Activated T-helper 2 cell treated with anti-CD3 and anti-CD28 coated beads, Interferon-gamma antibody, Interleukin-2, Interleukin-4, amounts not matched to agents 10 μg/mL and 5 μg/mL and 100 μg/mL, durations not matched to agents 14 hours and 24 hours and 36 hours (primary cell): Measurements from ENCODE around the gene NHERF1. TPM values are rescaled to one million over a fixed set of nuclear protein-coding genes. Genes with fewer than 3 reads are reported as not detected.

Source experiments
- DNase-seq: peaks from one replicate; pipeline ENCODE4 v3.0.0; 2021; ENCODE audit warnings: low spot score
- H3K27ac Mint-ChIP-seq: one replicate; pipeline ENCODE4 v1.8.0; 2021; ENCODE audit warnings: mixed read lengths
- H3K27me3 Mint-ChIP-seq: one replicate; pipeline ENCODE4 v1.8.0; 2021; ENCODE audit warnings: low read depth, mixed read lengths
- H3K36me3 Mint-ChIP-seq: one replicate; pipeline ENCODE4 v1.8.0; 2021; ENCODE audit warnings: low read depth, mixed read lengths
- H3K4me1 Mint-ChIP-seq: one replicate; pipeline ENCODE4 v1.8.0; 2021; ENCODE audit warnings: low read depth, mixed read lengths
- H3K4me3 Mint-ChIP-seq: one replicate; pipeline ENCODE4 v1.8.0; 2021; ENCODE audit warnings: low read depth, mild to moderate bottlenecking, moderate library complexity, mixed read lengths
- H3K9me3 Mint-ChIP-seq: one replicate; pipeline ENCODE4 v1.8.0; 2021; ENCODE audit warnings: mixed read lengths
- intact Hi-C: fragments of 100-400 bp; cut with micrococcal nuclease; formaldehyde crosslinking; loops from one replicate; pipeline ENCODE4 v1.15.1; 2023
- total RNA-seq: library from RNA; stranded (reverse); gene quantifications from 2 replicates; pipeline ENCODE4 v1.2.3, GENCODE V29; 2022

Gene NHERF1
- total RNA-seq, 1 donor from 2014 or later = 133 TPM

DNA sequence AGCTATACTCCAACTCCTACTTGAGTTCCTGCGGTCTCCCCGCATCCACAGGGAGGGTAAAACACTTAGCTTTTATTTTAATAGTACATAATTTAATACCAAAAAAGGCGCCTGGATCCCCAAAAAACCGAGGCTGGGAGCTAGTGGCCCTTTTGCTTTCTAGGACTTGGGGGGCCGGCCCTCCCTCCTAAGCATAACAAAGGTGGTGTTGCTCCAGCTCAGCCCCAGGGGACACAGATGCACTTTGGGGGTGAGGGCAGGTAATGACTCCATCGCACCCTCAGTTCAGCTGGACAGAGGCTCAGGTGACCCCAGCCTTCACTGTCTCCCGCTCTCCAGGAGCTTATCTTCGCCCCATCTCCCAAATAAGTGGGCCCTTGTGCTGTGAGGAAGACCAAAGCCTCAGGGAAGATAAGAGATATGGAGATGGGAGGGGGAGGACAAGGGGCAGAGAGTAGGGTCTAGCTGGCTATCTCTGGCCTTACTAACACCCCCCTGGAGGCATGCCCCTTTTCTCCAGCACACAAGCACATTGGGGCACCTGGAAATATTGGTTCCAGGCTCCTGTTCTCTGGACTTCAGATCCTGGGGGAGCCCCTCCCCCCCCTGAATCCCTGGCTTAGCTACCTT is 2.8 kb upstream of the NHERF1 start:
- Mint-ChIP-seq H3K9me3 (no peaks in the 10 kb centered on the region), H3K4me3 (no peak overlapping the region), H3K27me3 (no peaks in the 10 kb centered on the region)

DNA sequence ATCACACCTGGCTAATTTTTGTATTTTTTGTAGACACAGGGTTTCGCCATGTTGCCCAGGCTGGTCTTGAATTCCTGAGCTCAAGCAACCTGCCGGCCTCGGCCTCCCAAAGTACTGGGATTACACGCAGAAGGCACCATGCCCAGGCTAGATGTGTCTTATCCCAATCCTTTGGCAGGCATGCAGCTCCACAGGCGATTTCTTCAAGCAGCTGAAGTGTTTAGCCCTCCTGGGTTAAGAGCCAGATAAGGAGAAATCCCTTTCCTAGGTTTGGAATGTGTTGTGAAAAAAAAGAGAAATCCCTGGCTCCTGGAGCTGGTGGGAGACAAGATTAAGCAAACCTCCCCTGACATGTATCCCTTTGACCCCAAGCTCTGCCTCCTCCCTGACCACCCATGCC is 2.1 kb upstream of the NHERF1 start:
- Mint-ChIP-seq H3K27ac (peak overlapping the region; percentile 46), H3K4me1 (peaks cover 60% of the 10 kb centered on the region), H3K9me3 (no peaks in the 10 kb centered on the region), H3K27me3 (no peaks in the 10 kb centered on the region), H3K36me3 (peaks cover 29% of the 10 kb centered on the region), H3K4me3 (peak overlapping the region; percentile 67)
- intact Hi-C loops = no loop called here
- no peak for DNase-seq

More for the DNA sequence above, 2.8 kb upstream of the NHERF1 start:
- no peak overlapping the region for H3K27ac Mint-ChIP-seq
- no peak for DNase-seq
- H3K4me1 Mint-ChIP-seq = peaks cover 59% of the 10 kb centered on the region
- peaks cover 22% of the 10 kb centered on the region for H3K36me3 Mint-ChIP-seq
- intact Hi-C loops = loop anchor here (2.0 kb wide), 1 partner anchor 119 kb away; no protein-coding TSS in a partner anchor

DNA sequence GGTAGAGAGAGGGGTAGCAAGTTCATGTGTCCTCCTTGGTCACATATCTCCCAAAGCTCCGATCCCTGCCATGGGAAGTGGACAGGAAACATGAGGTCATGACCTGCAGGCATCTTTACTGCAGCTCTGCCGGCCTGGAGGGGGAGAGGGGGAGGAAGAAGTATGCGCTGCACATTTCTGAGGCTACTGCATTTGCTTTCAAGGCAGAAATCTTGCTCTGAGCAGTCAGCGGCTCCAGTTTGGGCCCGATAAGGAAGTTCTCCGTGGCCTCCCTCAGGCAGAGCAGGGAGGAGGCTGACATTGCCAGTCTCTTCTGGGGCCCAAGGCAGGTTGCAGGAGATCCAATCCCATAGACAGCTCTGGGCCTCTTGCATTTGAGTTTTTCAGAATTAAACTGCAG is 1.5 kb upstream of the NHERF1 start:
- Mint-ChIP-seq H3K27ac (peak overlapping the region; percentile 46), H3K4me3 (peak overlapping the region; percentile 67), H3K36me3 (peaks cover 34% of the 10 kb centered on the region), H3K27me3 (no peaks in the 10 kb centered on the region), H3K4me1 (peaks cover 60% of the 10 kb centered on the region), H3K9me3 (no peaks in the 10 kb centered on the region)
- DNase-seq = no peak
- intact Hi-C loops = no loop called here

DNA sequence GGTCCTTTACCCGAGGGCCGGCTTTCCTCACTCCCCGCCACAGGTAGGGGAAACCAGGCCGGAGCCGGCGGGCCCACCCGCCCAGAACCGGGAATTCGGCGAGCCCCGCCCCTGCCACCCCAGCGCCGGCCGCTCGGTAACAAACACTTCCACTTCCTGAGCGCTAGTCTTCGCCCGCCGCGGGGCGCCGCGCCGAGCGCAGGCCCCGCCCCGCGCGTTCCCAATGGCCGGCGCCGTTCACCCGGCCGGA is 224 bp upstream of the NHERF1 start:
- H3K9me3 Mint-ChIP-seq = no peaks in the 10 kb centered on the region
- peaks cover 60% of the 10 kb centered on the region for H3K4me1 Mint-ChIP-seq
- peaks cover 43% of the 10 kb centered on the region for H3K36me3 Mint-ChIP-seq
- no peak overlapping the region for H3K27ac Mint-ChIP-seq
- intact Hi-C loops = loop anchor here (1.0 kb wide), 2 partner anchors 22 to 27 kb away; no protein-coding TSS in a partner anchor
- no peak for DNase-seq
- H3K27me3 Mint-ChIP-seq = no peaks in the 10 kb centered on the region
- peak overlapping the region; percentile 70 for H3K4me3 Mint-ChIP-seq

DNA sequence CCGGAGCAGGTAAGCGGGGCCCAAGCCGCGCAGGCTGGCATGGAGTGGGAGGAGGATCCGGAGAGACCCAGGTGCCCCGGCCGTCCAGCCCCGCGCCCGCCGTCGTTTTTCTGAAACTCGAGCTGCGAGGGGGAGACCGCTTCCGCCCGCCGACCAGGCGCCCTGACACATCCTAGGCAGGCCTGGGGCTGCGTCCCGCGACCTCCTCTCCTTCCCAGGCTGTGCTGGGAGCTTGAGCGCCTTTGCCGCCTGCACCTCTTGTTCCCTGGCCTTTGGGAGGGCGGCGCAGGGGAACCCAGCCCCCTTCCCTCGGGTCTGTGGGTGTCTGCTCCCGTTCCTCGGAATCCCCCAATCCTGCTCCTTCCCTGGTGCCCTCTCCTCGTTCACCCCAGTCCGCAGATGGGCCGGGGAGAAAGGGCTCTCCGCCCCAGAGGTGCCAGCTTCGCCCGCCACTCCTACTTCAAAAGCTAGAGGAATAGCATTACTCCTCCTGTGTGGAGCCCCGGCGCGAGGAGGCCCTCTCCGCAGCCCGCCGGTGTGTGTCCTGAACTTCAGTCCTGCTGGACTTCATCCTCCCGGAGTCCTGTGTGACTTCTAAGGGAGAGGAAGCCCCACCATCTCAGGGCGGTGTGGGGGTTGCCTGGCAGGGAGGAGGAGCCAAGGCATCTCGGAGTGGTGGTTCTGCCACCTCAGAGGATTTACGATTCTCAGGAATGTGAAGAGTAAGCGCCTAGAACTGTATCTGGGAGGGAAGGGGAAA is 1.0 kb downstream of the NHERF1 start:
- H3K36me3 Mint-ChIP-seq = peaks cover 36% of the 10 kb centered on the region

DNA sequence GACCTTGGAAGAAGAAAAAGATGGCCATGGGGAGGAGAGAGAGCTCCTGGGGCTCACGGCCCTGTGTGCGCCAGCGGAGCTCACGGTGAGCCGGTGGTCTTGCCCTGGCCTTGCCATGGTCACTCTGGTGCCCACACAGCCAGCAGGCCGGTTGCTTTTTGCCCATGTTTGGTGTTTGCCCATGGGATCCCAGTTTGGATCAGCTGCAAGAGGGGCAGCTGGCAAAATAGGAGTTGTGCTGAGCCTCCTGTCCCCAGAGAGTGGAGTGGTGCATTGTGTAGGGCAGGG is 1.6 kb downstream of the NHERF1 start:
- Mint-ChIP-seq H3K4me1 (peaks cover 49% of the 10 kb centered on the region), H3K27ac (peak overlapping the region; percentile 81), H3K27me3 (no peaks in the 10 kb centered on the region), H3K4me3 (peak overlapping the region; percentile 97), H3K36me3 (peaks cover 39% of the 10 kb centered on the region), H3K9me3 (no peaks in the 10 kb centered on the region)
- intact Hi-C loops = no loop called here
- no peak for DNase-seq

More for the DNA sequence above, 1.0 kb downstream of the NHERF1 start:
- H3K4me3 Mint-ChIP-seq = peak overlapping the region; percentile 97
- intact Hi-C loops = loop anchor here (1.0 kb wide), 1 partner anchor 10 kb away; no protein-coding TSS in a partner anchor
- H3K27ac Mint-ChIP-seq = peak overlapping the region; percentile 81
- H3K9me3 Mint-ChIP-seq = no peaks in the 10 kb centered on the region
- no peaks in the 10 kb centered on the region for H3K27me3 Mint-ChIP-seq
- peaks cover 50% of the 10 kb centered on the region for H3K4me1 Mint-ChIP-seq
- peak; percentile 39 for DNase-seq

DNA sequence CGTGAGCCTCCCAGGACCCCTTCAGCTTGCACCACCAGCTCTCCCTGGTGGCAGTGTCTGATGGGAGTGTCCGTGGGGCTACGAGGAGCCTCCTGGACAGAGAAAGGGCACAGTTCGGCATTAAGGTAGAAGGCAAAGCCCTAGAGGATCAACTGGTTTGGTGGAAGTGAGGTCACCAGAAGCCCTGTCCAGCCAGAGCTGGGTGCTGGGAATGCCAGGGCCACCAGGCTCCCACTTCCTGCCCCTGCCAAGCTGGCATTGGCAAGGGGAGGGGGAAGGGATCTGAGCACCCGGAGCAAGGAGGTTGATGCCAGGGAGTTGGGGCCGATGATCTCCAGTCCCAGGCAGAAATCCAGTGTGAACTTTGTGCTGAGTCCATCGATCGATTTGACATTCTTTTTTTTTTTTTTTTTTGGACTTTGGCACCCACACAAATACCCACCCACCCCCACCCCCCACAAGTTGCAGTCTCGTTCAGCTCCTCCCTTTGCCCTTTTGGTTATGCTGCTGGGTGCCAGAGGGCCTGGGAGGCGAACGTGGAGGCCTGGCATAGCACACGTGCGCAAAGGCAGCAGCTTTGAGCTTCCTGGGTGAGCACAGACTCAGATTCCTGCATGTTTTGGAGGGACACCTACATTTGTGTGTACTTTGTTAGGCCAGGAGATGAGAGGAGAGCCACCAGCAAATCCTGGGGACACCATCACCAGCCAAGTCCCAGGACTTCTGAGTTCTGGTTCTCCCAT is 2.1 kb downstream of the NHERF1 start:
- DNase-seq = no peak
- Mint-ChIP-seq H3K27ac (peak overlapping the region; percentile 87), H3K9me3 (no peaks in the 10 kb centered on the region), H3K27me3 (no peaks in the 10 kb centered on the region), H3K4me3 (peak overlapping the region; percentile 97), H3K4me1 (peaks cover 53% of the 10 kb centered on the region), H3K36me3 (peaks cover 43% of the 10 kb centered on the region)
- intact Hi-C loops = no loop called here

DNA sequence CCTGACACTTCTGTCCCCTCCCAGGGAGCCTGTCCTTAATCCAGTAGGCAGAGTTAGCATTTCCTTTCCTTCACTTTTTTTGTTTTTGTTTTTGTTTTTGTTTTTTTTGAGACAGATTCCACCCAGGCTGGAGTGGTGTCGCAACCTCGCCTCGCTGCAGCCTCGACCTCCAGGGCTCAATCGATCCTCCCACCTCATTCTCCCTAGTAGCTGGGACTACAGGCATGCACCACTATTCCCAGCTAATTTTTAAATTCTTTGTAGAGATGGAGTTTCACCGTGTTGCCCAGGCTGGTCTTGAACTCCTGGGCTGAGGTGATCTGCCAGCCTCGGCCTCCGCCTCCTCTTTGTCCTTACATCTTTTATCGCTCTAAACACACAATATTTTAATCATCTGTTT is 4.0 kb downstream of the NHERF1 start:
- Mint-ChIP-seq H3K27ac (peak overlapping the region; percentile 43), H3K9me3 (no peaks in the 10 kb centered on the region), H3K27me3 (no peaks in the 10 kb centered on the region), H3K4me3 (peak overlapping the region; percentile 51), H3K36me3 (peaks cover 43% of the 10 kb centered on the region), H3K4me1 (peaks cover 49% of the 10 kb centered on the region)
- no peak for DNase-seq
- intact Hi-C loops = no loop called here

DNA sequence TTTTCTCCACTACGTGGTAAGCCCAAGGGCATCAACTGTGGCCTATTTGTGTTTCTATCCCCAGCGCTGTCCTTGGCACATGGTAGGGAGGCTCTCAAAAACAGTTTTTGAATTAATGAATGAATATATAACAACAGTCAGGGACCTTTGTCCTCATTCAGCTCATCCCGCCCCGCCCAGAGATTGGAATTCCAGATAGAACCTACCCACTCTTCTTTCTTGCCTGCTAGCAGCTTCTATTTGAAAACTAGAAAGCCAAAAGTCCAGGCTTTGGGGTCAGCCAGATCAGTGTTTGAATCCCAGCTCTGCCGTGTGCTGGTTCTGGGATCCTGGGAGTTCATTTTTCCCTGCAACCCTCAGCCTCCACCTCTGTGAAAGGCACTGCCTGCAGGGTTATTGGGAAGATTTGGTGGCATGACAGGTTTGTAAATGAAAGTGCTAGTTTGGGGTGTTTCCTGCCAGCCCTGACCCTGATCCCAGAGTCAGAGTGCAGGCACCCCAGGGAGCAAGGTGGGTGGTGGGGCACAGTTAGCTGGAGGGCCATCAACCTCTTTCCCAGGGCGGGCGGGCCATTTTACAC is 4.5 kb downstream of the NHERF1 start:
- Mint-ChIP-seq H3K36me3 (peaks cover 43% of the 10 kb centered on the region), H3K4me3 (peak overlapping the region; percentile 51), H3K9me3 (no peaks in the 10 kb centered on the region), H3K4me1 (peaks cover 48% of the 10 kb centered on the region), H3K27ac (peak overlapping the region; percentile 43), H3K27me3 (no peaks in the 10 kb centered on the region)
- DNase-seq = no peak
- intact Hi-C loops = no loop called here

DNA sequence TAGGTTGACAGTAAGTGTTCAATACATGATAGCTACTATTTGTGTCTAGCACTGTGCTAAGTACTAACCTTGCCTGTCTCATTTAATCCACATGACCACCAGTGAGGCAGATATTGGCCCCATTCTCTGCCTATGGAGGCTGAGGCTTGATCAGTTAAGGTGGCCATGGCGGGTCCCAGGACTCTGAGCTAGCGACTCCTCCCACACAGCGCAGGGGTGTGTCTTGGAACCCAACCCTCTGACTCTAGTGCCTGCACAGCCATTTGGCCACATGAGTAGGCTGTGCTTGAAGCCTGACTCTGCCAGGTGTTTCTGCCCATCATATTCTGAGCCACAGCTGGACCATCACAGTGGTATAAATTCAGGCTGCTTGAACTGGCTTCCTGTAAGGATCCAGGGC is 6.4 kb downstream of the NHERF1 start:
- Mint-ChIP-seq H3K9me3 (no peaks in the 10 kb centered on the region), H3K27me3 (no peaks in the 10 kb centered on the region), H3K36me3 (peaks cover 38% of the 10 kb centered on the region), H3K27ac (peak overlapping the region; percentile 17), H3K4me1 (peaks cover 64% of the 10 kb centered on the region), H3K4me3 (no peak overlapping the region)
- intact Hi-C loops = no loop called here
- DNase-seq = no peak

DNA sequence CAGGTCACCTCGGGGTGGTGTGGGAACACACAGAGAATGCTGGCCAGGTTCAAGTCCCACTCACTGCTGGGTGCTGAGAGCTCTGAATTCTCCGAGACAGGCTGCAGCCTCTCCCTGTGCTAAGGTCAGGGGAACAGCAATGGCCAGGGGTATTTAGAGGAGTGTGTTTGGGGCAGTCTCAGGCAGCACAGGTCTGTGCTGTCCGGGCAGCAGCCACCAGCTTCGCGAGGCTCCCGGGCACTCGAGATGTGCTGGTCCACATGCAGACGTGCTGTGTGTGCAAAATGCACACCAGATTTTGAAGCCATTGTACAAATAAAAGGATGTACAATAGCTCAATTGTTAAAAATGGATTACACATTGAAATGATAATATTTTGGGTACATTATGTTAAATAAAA is 7.1 kb downstream of the NHERF1 start:
- Mint-ChIP-seq H3K4me3 (no peak overlapping the region), H3K9me3 (no peaks in the 10 kb centered on the region), H3K4me1 (peaks cover 67% of the 10 kb centered on the region), H3K27ac (peak overlapping the region; percentile 26), H3K27me3 (no peaks in the 10 kb centered on the region), H3K36me3 (peaks cover 32% of the 10 kb centered on the region)
- no peak for DNase-seq
- intact Hi-C loops = no loop called here

DNA sequence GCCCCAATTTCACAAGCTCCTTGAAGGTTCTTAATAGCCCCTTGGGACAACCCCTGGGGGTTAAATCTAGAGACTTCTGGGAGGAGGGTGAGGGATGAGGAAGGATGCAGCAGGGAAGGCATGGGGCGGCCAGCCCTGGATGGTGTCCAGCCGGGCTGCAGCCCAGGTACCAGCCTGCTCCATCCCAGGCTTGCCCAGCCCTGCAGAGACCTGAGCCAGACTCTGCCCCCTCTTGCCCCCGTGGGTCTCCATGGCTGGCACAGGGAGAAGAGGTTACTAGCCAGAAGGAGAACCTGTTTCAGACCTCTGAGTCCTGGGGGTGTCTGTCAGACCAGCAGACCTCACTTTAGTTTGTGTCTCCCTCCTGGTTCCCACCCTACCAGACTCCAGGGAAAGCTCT is 8.5 kb downstream of the NHERF1 start:
- peaks cover 60% of the 10 kb centered on the region for H3K4me1 Mint-ChIP-seq
- no peaks in the 10 kb centered on the region for H3K9me3 Mint-ChIP-seq
- no peak overlapping the region for H3K27ac Mint-ChIP-seq
- H3K4me3 Mint-ChIP-seq = no peak overlapping the region
- peaks cover 19% of the 10 kb centered on the region for H3K36me3 Mint-ChIP-seq
- intact Hi-C loops = no loop called here
- H3K27me3 Mint-ChIP-seq = no peaks in the 10 kb centered on the region
- no peak for DNase-seq

DNA sequence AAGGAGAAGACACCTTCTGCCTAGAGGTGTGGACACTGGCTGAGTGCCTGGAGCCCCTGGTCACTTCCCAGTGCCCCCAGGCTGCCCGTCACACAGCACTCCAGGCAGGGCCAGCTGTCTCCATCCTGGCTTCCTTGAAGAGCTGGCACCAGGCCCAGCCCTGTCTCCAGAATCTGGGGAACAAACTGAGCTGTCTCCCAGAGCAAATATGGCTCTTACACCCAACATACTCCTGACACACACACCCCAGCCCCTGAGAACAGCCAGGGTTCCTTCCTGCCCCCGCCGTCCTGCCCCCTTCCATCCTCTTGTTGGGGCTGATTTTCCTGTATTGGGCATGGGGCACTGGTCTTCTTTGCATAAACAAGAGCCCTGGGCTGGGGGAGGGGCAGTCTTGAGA is 9.1 kb downstream of the NHERF1 start:
- no peak for DNase-seq
- no peaks in the 10 kb centered on the region for H3K9me3 Mint-ChIP-seq
- H3K4me3 Mint-ChIP-seq = no peak overlapping the region
- H3K27me3 Mint-ChIP-seq = no peaks in the 10 kb centered on the region
- peak overlapping the region; percentile 17 for H3K27ac Mint-ChIP-seq
- H3K4me1 Mint-ChIP-seq = peaks cover 55% of the 10 kb centered on the region
- intact Hi-C loops = no loop called here
- peaks cover 16% of the 10 kb centered on the region for H3K36me3 Mint-ChIP-seq
